ENCODE data around the gene ZNF580.
A peak's percentile ranks its signal among the peaks of the same experiment; 100 is the strongest.

Gene ZNF580

DNA sequence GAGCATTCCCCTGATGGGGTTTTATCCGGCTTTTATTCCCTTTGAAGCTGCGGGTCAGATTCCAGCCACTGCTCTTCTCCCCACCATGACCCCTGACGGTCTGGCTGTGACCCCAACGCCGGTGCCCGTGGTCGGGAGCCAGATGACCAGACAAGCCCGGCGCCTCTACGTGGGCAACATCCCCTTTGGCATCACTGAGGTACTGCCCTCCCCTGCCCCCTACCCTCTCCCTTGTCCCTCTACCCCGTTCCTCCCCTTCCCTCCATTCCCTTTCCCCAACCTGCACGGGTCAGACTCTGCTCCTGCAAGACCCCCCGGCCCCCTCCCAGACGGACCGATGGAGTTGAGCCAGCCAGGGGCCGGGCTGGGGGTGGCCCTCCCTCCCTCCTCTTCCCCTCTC is 20.2 kb downstream of the ZNF580 start:
- no peak for DNase-seq (ENCODE audit: low read depth in 2 of 2)

DNA sequence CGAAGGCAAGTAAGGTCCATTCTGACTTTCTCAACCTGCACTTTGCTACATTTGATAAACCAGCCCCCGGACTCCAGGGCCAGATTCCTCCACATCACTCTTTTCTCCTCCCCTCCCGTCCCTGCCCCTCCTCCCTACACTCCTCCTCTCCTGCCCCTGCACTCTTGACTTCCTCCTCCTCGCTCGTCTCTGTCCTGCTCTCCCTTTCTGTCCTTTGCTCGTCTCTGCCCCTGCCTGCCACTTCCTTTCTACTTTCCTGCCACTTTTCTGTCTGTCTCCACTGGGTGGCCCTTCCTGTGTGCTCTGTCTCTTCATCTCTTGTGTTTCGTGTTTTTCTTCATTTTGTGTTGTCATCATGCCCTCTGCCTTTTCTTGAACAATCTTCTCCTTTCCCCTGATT is 21.0 kb downstream of the ZNF580 start:
- DNase-seq (ENCODE audit: low read depth in 2 of 2), result no peak

DNA sequence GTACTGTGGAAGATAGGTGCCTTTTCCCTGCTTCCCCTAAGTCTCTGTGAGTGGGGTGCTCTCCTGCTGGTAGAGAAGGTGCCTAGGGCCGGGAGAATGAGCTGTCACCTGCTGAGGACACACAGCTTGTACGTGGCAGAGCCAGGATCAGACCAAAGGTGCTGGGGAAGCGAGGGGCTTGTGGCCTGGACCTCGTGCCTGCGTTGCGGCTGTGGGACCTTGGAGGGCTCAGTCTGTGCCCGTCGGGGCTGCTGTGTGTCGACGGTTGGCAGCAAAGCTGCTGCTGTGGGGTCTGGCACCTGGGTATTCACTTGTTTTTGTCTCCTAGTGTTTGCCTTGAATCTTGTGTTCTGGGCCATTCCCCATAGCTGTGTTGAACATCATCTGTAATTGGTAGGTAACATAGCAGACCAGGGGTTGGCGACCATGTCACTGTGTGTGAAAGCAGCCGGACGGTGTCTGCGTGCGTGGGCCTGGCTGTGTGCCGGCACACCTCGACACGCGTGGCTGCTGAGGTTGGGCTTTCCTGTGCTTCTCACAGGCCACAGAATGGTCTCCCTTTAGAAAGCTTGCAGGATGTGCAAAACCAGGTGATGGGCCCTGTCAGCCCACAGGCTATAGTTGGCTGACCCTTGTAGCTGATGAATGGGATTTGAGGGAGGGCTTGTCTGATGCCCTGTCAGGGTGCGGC is 23.2 kb downstream of the ZNF580 start:
- no peak for DNase-seq (ENCODE audit: low read depth in 2 of 2)

DNA sequence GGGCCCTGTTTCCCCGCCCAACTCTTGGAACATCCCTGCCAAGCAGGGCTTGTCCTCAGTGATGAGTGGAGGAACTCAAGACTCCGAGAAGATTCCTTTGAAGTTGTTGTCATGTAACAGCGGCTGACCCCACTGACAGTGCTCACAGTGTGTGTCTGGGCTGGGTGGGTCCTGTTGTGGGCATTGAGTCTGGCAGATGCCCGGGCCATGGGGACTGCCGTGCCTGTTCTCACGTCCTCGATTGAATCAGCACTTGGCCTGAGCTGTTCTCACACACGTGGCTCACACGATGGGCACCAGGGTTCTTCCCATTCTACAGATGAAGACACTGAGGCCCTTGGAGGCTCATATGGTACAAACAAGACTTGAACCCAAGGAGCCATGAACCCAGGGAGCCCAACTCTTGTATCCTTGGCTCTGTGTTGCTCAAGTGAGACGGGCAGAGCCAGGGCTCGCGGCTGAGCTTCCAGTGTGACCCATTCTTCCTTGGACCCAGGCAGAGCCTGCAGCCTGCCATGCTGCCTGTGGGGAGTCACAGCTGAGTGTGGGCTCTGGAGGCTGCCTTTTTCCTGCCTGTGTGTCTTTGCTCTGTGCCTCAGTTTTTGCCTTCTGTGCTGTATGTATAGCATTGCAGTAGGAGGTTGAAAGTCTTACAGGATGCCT is 25.7 kb downstream of the ZNF580 start:
- no peak for DNase-seq (ENCODE audit: low read depth in 2 of 2)

DNA sequence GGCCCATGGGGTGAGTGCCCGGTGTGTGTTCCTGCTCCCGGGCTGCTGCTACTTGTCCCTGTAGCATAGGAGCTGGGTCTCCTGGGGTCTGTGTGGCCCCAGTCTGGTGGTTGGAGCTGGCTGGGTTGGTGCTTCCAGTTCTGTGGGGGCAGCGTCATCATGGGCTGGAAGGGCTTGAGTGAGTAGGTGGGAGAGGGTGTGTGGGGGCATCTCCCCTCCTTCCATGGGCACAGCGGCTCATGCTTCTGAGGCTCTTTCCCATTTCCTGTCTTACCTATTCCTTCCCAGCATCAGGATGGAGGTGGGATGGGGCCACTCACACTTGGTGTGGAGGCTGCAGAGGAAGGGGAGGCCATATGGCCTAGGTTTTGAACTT is 26.2 kb downstream of the ZNF580 start:
- DNase-seq (ENCODE audit: low read depth in 2 of 2), result no peak

DNA sequence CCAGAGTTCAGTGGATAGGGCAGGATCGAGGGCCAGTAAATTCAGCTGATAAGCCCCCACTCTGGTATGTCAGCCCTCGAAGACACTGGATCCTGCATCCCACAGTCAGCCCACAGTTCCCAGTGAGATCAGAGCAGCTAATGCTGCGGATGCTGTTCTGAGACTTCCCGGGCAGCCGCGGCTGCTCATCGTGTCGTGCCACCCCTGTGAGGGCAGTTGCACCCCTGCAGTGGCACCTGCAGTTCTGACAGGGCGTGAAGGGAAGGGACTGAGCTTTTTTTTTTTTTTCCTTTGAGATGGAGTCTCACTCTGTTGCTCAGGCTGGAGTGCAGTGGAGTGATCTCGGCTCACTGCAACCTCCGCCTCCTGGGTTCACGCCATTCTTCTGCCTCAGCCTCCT is 26.7 kb downstream of the ZNF580 start:
- no peak for DNase-seq (ENCODE audit: low read depth in 2 of 2)

- no peak for DNase-seq (ENCODE audit: low read depth in 2 of 2)
Observed at GRCh38 chr19:55667958-55668357, 27.2 kb downstream of the ZNF580 start.

GRCh38 chr19:55668603-55669348 is 28.0 kb downstream of the ZNF580 start:
- DNase-seq (ENCODE audit: low read depth in 2 of 2), result no peak

GRCh38 chr19:55669418-55670279 is 28.8 kb downstream of the ZNF580 start:
- no peak for DNase-seq (ENCODE audit: low read depth in 2 of 2)

DNA sequence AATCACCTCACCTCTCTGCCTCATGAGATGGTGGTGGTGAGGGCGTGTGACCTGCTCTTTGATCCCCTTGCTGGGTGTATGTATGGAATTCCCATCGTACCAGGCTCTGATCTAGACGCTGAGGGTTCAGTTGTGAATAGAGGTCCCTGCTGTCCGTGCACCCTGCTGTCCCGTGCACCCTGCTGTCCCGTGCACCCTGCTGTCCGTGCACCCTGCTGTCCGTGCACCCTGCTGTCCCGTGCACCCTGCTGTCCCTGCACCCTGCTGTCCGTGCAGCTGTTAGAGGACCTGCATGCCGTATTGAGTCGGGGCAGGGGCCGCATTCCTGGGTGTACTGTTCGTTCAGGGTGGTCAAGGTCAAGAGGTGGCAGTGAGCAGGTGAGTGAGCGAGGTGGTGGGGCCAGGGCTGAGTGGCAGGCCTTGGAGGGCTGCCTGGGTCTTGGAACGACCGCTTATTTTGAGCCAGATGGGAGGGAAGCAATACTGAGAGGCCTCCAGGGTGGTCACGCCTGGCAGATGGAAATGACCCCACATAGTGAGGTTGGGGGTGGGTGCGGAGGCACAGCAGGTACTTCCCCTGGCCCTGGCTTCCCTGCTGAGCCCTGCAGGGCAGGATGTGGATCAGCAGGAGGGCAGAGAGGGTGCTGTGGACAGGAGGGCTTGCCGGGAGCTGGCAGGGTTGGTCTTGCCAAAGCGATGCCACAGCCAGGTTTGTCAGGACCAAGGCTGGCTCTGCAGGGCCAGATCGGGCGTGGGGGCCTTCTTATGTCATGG is 29.7 kb downstream of the ZNF580 start:
- DNase-seq (ENCODE audit: low read depth in 2 of 2), result no peak

GRCh38 chr19:55671054-55671378 is 30.2 kb downstream of the ZNF580 start:
- no peak for DNase-seq (ENCODE audit: low read depth in 2 of 2)

DNA sequence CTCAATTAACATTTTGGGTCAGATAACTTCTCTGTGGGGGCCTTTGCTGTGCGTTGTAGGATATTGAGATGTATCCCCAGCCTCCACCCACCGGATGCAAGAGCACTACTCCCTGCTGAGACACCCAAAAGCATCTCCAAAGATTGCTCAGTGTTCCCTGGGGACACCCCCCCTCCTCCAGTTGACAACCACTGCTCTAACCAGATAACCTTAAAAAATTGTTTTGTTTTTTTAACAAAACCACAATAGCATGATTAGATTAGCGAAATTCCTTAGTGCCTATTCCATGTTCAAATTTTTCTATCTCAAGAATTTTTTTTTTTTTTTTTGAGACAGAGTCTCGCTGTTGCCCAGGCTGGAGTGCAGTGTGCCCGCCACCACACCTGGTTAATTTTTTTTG is 31.6 kb downstream of the ZNF580 start:
- DNase-seq (ENCODE audit: low read depth in 2 of 2), result no peak

DNA sequence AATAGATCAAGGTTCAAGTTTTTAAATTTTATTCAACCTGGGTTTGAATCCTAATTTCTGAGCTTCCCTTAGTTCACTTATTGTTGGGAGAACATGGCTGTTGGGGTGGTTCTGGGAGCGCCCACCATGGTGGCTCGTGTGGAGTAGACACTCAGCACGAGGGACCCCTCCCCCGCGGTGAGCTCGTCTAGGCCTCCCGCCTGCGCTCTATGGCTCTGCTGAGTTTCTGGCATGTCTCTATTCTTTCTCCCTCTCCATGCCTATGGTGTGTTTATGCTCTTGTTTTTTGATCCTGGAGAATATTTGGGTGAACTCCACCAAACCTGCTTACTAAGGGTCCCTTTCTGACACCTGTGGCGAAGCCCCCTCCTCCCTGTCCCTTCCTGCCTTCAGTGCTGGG is 32.7 kb downstream of the ZNF580 start:
- DNase-seq (ENCODE audit: low read depth in 2 of 2), result no peak

DNA sequence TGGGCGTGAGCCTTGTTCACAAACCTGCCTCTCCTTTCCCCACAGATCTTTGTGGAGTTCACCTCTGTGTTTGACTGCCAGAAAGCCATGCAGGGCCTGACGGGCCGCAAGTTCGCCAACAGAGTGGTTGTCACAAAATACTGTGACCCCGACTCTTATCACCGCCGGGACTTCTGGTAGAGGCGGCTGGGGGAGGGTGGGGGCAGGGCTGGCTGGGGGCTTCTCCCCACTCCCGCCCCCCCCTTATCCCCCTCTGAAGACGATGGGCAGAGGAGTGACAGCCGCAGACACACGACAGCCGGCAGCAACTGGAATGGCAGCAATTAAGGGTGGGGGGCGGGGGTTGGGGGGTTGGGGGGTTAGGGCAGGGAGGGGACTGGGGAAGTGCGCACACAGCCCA is 33.1 kb downstream of the ZNF580 start:
- DNase-seq (ENCODE audit: low read depth in 2 of 2), result no peak

DNA sequence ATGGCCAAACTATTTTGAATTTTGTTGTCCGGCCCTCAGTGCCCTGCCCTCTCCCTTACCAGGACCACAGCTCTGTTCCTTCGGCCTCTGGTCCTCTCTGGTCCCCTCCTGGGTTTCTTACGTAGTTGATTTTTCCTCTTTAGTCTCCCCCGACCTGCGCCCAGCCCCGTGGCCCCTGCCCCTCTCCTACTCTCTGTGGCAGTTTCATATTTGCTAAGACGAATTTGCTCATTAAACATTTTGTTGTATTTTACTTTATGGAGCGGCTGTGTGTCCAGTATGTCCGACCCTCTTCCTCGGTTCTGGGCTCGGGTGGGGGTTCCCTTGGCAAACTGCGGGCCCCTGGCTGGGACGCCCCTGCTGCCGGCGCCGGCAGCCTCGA is 33.6 kb downstream of the ZNF580 start:
- DNase-seq (ENCODE audit: low read depth in 2 of 2), result no peak

DNA sequence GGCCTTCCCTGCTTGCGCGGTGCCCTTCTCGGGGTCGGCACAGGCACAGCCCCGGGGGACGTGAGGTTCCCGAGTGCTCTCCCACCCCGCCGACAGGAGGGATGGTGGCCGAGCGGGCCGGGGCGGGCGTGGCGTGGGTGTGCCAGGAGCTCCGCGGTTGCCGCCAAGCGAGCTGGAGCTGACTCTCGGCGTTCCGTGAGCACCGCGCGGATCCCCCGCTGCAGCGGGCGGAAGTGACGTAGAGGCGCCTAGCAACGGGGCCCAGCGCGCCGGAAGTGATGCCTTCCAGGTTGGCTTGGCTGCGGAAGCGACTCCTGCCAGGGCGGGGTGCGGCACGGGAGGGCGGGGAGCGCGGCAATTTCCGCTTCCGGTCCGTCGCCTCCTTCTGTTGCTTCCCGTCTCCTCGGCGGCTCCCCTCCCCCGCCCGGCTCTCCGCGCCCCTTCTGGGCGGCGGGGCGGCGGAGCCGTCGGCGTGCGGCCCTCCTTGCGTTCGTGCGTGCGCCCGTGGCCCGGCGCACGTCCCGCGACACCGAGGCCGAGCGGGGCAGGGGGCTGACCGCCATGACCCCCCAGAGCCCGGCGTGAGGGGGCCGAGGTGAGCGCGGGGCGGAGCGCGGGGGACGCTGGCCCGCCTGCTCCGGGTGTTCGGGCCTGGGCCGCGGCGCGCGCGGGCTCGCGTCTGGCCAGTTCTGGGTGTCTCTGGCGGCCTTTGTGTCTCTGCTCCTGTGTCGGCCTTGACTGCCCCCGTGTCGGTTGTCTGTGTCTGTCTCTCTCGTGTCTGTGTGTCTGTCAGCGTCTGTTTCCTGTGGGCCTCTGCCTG is 34.2 kb downstream of the ZNF580 start, which contains the start of gene EPN1:
EPN1 (plus strand) TSS at position 386 of the 820 bp plus-strand sequence. CDS start 3,402 bp downstream, outside the sequence.
- peak; percentile 95 to 96 for DNase-seq (ENCODE audit: low read depth in 2 of 2)

GRCh38 chr19:55675661-55676354 is 35.0 kb downstream of the ZNF580 start:
- DNase-seq (ENCODE audit: low read depth in 2 of 2), result no peak

DNA sequence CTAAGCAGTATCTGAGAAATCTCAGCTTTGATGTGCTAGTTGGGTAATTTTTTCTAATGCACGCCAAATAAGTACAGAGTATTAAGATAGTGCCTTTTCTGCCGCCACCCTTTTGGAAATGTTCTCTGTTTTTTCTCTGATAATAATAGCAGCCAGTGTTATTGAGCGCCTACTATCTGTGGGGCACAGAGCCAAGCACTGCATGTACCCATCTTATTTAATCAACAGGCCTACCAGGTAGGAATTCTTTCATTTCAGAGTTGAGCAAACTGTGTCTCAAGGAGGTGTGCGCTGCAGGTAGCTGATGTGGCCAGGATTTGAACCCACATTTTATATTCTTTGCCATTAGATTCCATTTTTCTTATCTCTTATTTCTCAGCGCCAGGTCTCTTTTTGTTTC is 35.6 kb downstream of the ZNF580 start:
- DNase-seq (ENCODE audit: low read depth in 2 of 2), result no peak

- no peak for DNase-seq (ENCODE audit: low read depth in 2 of 2)
Observed at GRCh38 chr19:55676889-55677505, 36.2 kb downstream of the ZNF580 start.
